Activated CD4-positive, alpha-beta T cell treated with anti-CD3 and anti-CD28 coated beads, Interleukin-2, amount 50 U/mL, for 48 hours (primary cell): ENCODE measurements around the gene COL5A1.

Source experiments
- DNase-seq, 2 experiments: peaks; one replicate each; pipeline ENCODE4 v3.0.0-alpha.2; 2020

Gene COL5A1

GRCh38 chr9:134867917-134868750, 226.5 kb downstream of the COL5A1 start:
- no peak for DNase-seq

- DNase-seq: no peak
Observed at GRCh38 chr9:134868751-134869553, 227.3 kb downstream of the COL5A1 start.

- no peak for DNase-seq
Observed at GRCh38 chr9:134869554-134870300, 228.1 kb downstream of the COL5A1 start.

- DNase-seq: no peak
Observed at GRCh38 chr9:134870301-134870694, 228.7 kb downstream of the COL5A1 start.

GRCh38 chr9:134870746-134871662, 229.4 kb downstream of the COL5A1 start:
- DNase-seq: no peak

- DNase-seq: no peak
Observed at GRCh38 chr9:134871697-134872340, 230.2 kb downstream of the COL5A1 start.

- DNase-seq: no peak
Observed at GRCh38 chr9:134872482-134873231, 231.1 kb downstream of the COL5A1 start.

GRCh38 chr9:134875371-134875770, 233.8 kb downstream of the COL5A1 start:
- DNase-seq: no peak

- no peak for DNase-seq
Observed at GRCh38 chr9:134877541-134877940, 235.9 kb downstream of the COL5A1 start.

- no peak for DNase-seq
Observed at GRCh38 chr9:134879664-134880483, 238.3 kb downstream of the COL5A1 start.

GRCh38 chr9:134880484-134881312, 239.1 kb downstream of the COL5A1 start, which contains the start of gene FCN2:
Gene FCN2, plus strand, starts transcription at chr9:134880810. Its CDS starts 12 bp downstream, at chr9:134880822.
- DNase-seq: no peak

- DNase-seq: no peak
Observed at GRCh38 chr9:134881313-134881670, 239.7 kb downstream of the COL5A1 start.

- no peak for DNase-seq
Observed at GRCh38 chr9:134882204-134882785, 240.7 kb downstream of the COL5A1 start.

GRCh38 chr9:134883040-134883782, 241.6 kb downstream of the COL5A1 start:
- DNase-seq: no peak

- no peak for DNase-seq
Observed at GRCh38 chr9:134884492-134884891, 242.9 kb downstream of the COL5A1 start.

- no peak for DNase-seq
Observed at GRCh38 chr9:134885001-134885678, 243.5 kb downstream of the COL5A1 start.
